Bronchial epithelial cell (primary cell): ENCODE measurements around the gene SLC34A2. TPM values are rescaled to one million over a fixed set of nuclear protein-coding genes. Genes with fewer than 3 reads are reported as not detected.

Experiments
- DNase-seq: peaks from one replicate; pipeline ENCODE4 v3.0.0-alpha.2; 2010; ENCODE audit warnings: low read depth
- FAIRE-seq: peaks from 2 replicates; lab custom pipeline; 2011; peaks lifted over from hg19 to GRCh38; lab: Jason Lieb, UNC
- H3K27me3 ChIP-seq: 2 replicates; pipeline ENCODE4 v1.5.1; 2011; ENCODE audit warnings: low read length; ENCODE audit not compliant: control insufficient read depth, insufficient read depth
- H3K36me3 ChIP-seq: 2 replicates; pipeline ENCODE4 v1.5.1; 2011; ENCODE audit warnings: low read length; ENCODE audit not compliant: control insufficient read depth, insufficient read depth
- H3K4me3 ChIP-seq: 2 replicates; pipeline ENCODE4 v1.5.1; 2011; ENCODE audit warnings: mild to moderate bottlenecking, low read depth, low read length, control low read depth
- CTCF ChIP-seq: IDR thresholded peaks from 2 replicates; pipeline ENCODE4 v1.5.1; 2011; ENCODE audit warnings: mild to moderate bottlenecking, moderate library complexity, low read length, control low read depth, inconsistent platforms; ENCODE audit not compliant: insufficient read depth, severe bottlenecking
- total RNA-seq: library from RNA; depleted of rRNA; stranded (reverse); fragments of >200 nt; gene quantifications from 2 replicates; pipeline ENCODE4 v1.2.1, GENCODE V29; 2014

The SLC34A2 gene
- total RNA-seq, 1 donor from 2014 or later: under 0.01 TPM

- H3K27me3 ChIP-seq: no peaks in the 10 kb centered on the region
- no peak overlapping the region for H3K4me3 ChIP-seq
- H3K36me3 ChIP-seq: no peaks in the 10 kb centered on the region
- DNase-seq: no peak
- no peak for TF ChIP-seq CTCF
- FAIRE-seq: no peak
These were observed 67.3 kb downstream of the SLC34A2 start for GRCh38 chr4:25722964-25723363.

- Histone ChIP-seq H3K27me3 (no peaks in the 10 kb centered on the region), H3K4me3 (no peak overlapping the region), H3K36me3 (no peaks in the 10 kb centered on the region)
- no peak for TF ChIP-seq CTCF
- DNase-seq: no peak
- FAIRE-seq: no peak
These were observed 67.8 kb downstream of the SLC34A2 start for GRCh38 chr4:25723409-25723808.

- Histone ChIP-seq H3K36me3 (no peaks in the 10 kb centered on the region), H3K27me3 (no peaks in the 10 kb centered on the region), H3K4me3 (no peak overlapping the region)
- TF ChIP-seq CTCF: no peak
- DNase-seq: no peak
- FAIRE-seq: no peak
These were observed 70.2 kb downstream of the SLC34A2 start for GRCh38 chr4:25725870-25726269.

DNA sequence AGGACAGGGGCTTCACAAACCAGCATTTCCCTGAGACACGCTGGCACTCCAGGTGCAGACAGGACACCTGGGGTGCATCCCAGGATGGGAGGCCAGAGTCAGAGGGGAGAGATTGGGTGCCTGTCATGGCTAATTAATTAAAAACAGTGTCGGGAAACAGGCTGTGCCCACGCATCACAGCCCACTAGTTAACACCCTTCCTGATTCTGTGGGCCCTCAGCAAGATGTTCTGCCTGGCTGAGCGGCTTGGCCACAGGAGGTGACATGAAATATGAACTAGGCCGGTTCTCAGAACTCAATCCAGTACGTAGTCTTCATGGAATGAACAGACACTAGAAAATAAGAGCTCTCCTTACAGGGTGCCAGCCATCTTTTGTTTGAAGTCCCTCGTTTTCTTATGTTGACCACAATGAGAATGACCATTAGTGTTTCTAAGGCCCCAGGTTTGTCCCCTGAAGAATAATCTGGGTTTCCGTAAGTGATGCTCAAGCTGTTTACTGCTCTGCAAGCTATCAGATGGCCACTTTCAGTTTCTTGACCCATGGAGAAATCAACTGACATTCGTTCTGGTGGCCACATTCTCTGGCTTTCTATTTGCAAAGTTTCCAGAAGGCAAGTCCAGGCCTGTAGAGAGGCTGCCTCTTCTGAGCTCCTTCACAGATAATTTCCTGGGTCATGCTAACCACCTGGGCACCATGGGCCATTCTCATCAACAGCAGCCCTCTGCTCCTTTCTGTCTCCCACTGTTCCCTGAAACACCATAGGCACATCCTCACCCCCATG lies 72.3 kb downstream of the SLC34A2 start:
- Histone ChIP-seq H3K36me3 (no peaks in the 10 kb centered on the region), H3K4me3 (no peak overlapping the region), H3K27me3 (no peaks in the 10 kb centered on the region)
- TF ChIP-seq CTCF: no peak
- DNase-seq (peak; percentile 53), FAIRE-seq (no peak)

Other genes with a start within 250 kb of the SLC34A2 start
- 92.8 and 117 TPM in 2 replicates for gene SEL1L3, start 207.1 kb downstream of the SLC34A2 start, total RNA-seq